ENCODE measurements around the gene RASAL3.

The RASAL3 gene

DNA sequence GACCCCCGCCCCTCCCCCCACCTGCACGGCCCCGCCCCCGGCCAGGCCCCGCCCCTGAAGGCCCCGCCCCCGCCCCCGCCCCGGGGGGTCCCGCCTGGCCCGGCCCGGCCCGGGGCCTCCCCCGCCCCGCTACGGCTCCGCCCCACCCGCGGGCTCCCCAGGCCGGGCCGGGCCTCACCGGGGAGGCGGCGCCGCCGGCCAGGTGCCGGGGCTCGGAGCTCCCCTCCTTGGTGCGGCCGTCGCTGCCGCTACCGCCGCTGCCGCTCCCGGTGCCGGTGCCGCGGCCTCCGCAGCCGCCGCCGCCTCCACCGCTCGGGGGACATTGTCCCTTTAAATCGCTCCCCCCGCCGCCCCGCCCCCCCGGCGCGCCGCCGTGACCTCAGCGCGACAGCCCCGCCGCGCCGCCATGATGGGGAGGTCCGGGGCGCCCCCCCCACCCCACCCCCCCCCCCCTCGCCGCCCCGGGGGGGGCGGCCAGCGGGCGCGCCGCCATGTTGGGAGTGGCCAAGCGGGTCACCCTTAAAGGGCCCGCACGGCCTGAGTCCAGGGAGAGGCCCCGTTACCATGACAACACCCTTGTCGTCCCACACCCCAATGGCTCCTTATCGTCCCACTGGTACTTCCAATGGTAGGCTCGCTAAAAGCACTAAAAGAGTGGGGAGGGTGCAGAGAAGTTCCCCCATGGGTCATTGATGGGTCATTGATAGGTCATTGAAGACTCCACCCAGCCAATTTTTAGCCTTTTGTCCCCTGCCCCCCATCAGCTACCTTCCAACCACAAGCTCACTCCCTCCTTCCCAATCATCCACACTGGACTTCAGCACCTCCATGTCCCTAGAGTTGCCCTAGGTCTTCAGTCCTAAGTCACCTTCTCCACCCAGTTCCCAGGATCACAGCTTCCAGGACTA, 14.5 kb downstream of the RASAL3 start, which contains the start of gene WIZ (continued):
- TF ChIP-seq RBAK (tag by site-specific recombination; IDR thresholded peaks at IDR 0.05) (no peak), ELK4 (IDR thresholded peaks at IDR 0.05; ENCODE audit: borderline replicate concordance, low read depth, low read length) (no peak), ZNF394 (tag by site-specific recombination; IDR thresholded peaks at IDR 0.05; ENCODE audit: borderline replicate concordance) (no peak), ZNF214 (tag by site-specific recombination; IDR thresholded peaks at IDR 0.05; ENCODE audit: borderline replicate concordance) (no peak), ZEB2 (tag by site-specific recombination; IDR thresholded peaks at IDR 0.05) (no peak), ZBTB10 (tag by site-specific recombination; IDR thresholded peaks at IDR 0.05) (peak; percentile 60; the same call in 1 of the 2 replicates), BCL11B (tag by site-specific recombination; IDR thresholded peaks at IDR 0.05; ENCODE audit: low read depth) (no peak), KLF9 (tag by site-specific recombination; IDR thresholded peaks at IDR 0.05; ENCODE audit: low read depth) (no peak), WT1 (tag by site-specific recombination; IDR thresholded peaks at IDR 0.05) (no peak), HOXA7 (CRISPR knock-in tag; IDR thresholded peaks at IDR 0.05; ENCODE audit: borderline replicate concordance) (no peak), ZBTB6 (tag by site-specific recombination; IDR thresholded peaks at IDR 0.05) (no peak), ZNF23 (tag by site-specific recombination; IDR thresholded peaks at IDR 0.05; ENCODE audit: borderline replicate concordance) (no peak), MYNN (tag by site-specific recombination; IDR thresholded peaks at IDR 0.05; ENCODE audit: borderline replicate concordance) (no peak), ZBTB1 (tag by site-specific recombination; IDR thresholded peaks at IDR 0.05) (no peak), ZNF645 (tag by site-specific recombination; IDR thresholded peaks at IDR 0.05) (no peak), ZNF146 (tag by site-specific recombination; IDR thresholded peaks at IDR 0.05) (no peak), ZNF530 (tag by site-specific recombination; IDR thresholded peaks at IDR 0.05; ENCODE audit: low read depth) (no peak), ZNF660 (tag by site-specific recombination; IDR thresholded peaks at IDR 0.05) (no peak), ZNF416 (tag by site-specific recombination; IDR thresholded peaks at IDR 0.05) (0 out of 2 replicates have a peak, but pooled peaks have one; percentile 16), ZFP41 (tag by site-specific recombination; IDR thresholded peaks at IDR 0.05; ENCODE audit: borderline replicate concordance) (no peak), ZNF701 (tag by site-specific recombination; IDR thresholded peaks at IDR 0.05) (0 out of 2 replicates have a peak, but pooled peaks have one; percentile 9), ZNF335 (tag by site-specific recombination; conservative IDR thresholded peaks at IDR 0.05) (peak; percentile 63), ZBTB21 (tag by site-specific recombination; IDR thresholded peaks at IDR 0.05) (no peak), YY2 (tag by site-specific recombination; IDR thresholded peaks at IDR 0.05) (no peak), MEIS1 (CRISPR knock-in tag; IDR thresholded peaks at IDR 0.05; ENCODE audit: borderline replicate concordance) (no peak), KLF10 (tag by site-specific recombination; IDR thresholded peaks at IDR 0.05) (no peak), ZNF121 (tag by site-specific recombination; IDR thresholded peaks at IDR 0.05) (no peak), ZNF501 (tag by site-specific recombination; IDR thresholded peaks at IDR 0.05) (no peak)
- TF ChIP-seq, protein P1, sequence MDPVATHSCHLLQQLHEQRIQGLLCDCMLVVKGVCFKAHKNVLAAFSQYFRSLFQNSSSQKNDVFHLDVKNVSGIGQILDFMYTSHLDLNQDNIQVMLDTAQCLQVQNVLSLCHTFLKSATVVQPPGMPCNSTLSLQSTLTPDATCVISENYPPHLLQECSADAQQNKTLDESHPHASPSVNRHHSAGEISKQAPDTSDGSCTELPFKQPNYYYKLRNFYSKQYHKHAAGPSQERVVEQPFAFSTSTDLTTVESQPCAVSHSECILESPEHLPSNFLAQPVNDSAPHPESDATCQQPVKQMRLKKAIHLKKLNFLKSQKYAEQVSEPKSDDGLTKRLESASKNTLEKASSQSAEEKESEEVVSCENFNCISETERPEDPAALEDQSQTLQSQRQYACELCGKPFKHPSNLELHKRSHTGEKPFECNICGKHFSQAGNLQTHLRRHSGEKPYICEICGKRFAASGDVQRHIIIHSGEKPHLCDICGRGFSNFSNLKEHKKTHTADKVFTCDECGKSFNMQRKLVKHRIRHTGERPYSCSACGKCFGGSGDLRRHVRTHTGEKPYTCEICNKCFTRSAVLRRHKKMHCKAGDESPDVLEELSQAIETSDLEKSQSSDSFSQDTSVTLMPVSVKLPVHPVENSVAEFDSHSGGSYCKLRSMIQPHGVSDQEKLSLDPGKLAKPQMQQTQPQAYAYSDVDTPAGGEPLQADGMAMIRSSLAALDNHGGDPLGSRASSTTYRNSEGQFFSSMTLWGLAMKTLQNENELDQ (tag by site-specific recombination; IDR thresholded peaks at IDR 0.05; ENCODE audit: low read depth) = no peak
- TF ChIP-seq, protein P2, sequence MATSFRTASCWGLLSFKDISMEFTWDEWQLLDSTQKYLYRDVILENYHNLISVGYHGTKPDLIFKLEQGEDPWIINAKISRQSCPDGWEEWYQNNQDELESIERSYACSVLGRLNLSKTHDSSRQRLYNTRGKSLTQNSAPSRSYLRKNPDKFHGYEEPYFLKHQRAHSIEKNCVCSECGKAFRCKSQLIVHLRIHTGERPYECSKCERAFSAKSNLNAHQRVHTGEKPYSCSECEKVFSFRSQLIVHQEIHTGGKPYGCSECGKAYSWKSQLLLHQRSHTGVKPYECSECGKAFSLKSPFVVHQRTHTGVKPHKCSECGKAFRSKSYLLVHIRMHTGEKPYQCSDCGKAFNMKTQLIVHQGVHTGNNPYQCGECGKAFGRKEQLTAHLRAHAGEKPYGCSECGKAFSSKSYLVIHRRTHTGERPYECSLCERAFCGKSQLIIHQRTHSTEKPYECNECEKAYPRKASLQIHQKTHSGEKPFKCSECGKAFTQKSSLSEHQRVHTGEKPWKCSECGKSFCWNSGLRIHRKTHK (tag by site-specific recombination; IDR thresholded peaks at IDR 0.05) = no peak
